DOHH2 (cell line): ENCODE measurements around the gene NPFF.

ENCODE experiments used
- EZH2phosphoT487 ChIP-seq: fragments of 200-600 bp; sonication (generic); IDR thresholded peaks from 2 replicates; pipeline ENCODE4 v1.6.1; 2017; ENCODE audit warnings: borderline replicate concordance, mild to moderate bottlenecking, antibody characterized with exemption, low read length, moderate library complexity, mixed read lengths
- TF ChIP-seq, protein P1 (sequence below): fragments of 200-600 bp; sonication (generic); IDR thresholded peaks from one replicate; pipeline ENCODE4 v1.5.1; 2014; ENCODE audit warnings: antibody characterized with exemption, mild to moderate bottlenecking, low read depth, low read length; ENCODE audit not compliant: poor library complexity, severe bottlenecking

- TF ChIP-seq, protein P1, sequence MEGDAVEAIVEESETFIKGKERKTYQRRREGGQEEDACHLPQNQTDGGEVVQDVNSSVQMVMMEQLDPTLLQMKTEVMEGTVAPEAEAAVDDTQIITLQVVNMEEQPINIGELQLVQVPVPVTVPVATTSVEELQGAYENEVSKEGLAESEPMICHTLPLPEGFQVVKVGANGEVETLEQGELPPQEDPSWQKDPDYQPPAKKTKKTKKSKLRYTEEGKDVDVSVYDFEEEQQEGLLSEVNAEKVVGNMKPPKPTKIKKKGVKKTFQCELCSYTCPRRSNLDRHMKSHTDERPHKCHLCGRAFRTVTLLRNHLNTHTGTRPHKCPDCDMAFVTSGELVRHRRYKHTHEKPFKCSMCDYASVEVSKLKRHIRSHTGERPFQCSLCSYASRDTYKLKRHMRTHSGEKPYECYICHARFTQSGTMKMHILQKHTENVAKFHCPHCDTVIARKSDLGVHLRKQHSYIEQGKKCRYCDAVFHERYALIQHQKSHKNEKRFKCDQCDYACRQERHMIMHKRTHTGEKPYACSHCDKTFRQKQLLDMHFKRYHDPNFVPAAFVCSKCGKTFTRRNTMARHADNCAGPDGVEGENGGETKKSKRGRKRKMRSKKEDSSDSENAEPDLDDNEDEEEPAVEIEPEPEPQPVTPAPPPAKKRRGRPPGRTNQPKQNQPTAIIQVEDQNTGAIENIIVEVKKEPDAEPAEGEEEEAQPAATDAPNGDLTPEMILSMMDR, result no peak
- TF ChIP-seq EZH2phosphoT487, result no peak
These were observed 14.3 kb downstream of the NPFF start for GRCh38 chr12:53492830-53493609.
